Fibroblast of skin of right quadriceps (primary cell): ENCODE results near the gene MSGN1.
"Not testable (repeated sequence)": the region's sequence is repeated elsewhere in the genome, so short reads cannot be mapped to it uniquely, and the experiment has no call there.

Experiments
- DNase-seq: peaks from one replicate; pipeline ENCODE4 v3.0.0-alpha.2; 2013

The MSGN1 gene

DNA sequence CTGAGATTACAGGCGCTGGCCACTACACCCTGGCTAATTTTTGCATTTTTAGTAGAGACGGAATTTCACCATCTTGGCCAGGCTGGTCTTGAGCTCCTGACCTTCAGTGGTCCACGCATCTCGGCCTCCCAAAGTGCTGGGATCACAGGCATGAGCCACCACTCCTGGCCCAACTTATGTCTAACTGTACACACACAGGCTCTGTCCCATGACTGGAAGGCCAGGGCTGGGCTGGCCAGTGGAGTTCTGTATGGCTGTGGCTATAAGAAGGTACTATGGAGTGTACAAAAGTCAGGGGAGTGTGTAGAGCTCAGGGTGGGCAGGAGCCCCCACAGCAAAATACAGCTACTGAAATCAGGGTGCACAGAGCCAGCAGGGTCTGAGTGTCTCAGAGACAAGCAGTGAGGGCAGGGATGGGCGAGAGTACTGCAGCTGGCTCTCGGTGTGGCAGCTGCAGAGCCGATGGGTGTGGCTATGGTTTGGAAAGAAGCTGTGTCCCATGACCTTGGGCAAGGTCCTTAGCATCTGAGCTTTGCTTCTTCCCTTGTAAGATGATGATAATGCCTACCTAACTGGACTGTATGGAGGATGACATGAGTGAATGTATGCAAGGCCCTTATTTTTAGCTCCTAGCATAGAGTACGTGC lies 10.4 kb upstream of the MSGN1 start:
- DNase-seq, result no peak

DNA sequence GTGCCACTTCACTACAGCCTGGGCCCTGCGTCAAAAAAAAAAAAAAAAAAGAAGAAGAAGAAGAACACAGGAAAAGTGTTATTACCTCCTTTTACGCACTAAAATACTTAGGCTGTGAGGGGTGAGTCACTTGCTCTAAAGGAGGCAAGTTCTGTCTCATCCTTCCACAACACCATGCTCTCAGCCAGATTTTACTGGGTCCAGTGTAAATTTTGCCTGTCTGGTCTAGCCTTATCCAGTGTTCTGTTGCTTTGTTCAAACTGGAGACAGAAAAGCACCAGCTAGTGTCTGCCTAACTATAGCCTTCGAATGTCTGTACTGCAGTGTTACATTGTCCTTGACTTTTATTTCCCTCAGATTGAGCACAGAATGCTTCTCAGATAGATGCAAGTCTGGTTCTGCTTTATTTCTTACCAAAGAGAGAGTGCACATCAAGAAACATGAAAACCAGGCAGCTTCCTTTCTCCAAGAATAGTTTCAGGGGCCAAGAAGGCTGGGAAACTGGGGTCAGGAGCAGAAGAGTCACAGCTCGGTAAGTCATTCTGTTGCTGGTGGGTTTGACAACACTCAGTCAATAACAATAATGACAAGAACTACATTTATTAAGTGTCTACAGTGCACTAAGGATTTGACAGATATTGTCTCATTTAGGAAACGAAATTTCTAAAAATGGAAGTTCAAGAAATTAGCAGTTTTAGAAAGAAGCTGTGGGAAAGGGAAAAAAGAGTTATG lies 3.1 kb upstream of the MSGN1 start:
- peak; percentile 54 for DNase-seq

DNA sequence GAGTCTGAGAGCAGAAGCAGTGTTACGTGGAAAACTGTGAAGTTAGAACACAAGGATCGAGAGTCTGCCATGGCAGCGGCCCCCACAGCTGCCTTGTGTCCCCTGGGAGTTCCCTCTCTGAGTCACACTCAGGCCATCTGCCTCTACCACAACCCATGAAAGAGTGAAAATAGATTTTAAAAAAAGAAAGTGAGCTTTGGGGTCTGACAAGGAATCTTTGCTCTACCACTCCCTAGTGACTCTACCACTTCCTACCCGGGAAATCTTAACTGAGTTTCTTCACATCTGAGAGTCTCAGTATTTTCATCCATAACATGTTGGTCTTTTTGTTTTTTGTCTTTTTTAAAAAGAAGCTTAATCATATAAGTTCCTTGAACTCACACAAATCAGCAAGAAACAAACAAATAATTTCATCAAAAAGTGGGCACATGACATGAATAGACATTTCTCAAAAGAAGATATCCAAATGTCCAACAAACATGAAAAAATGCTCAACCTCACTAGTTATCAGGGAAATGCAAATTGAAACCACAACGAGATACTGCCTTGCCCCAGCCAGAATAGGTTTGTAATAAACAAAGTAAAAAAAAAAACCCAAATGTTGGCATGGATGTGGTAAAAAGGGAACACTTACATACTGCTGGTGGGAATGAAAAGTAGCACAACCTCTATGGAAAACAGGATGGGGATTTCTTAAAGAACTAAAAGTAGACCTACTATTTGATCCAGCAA lies 2.4 kb upstream of the MSGN1 start:
- peak; percentile 61 for DNase-seq

DNA sequence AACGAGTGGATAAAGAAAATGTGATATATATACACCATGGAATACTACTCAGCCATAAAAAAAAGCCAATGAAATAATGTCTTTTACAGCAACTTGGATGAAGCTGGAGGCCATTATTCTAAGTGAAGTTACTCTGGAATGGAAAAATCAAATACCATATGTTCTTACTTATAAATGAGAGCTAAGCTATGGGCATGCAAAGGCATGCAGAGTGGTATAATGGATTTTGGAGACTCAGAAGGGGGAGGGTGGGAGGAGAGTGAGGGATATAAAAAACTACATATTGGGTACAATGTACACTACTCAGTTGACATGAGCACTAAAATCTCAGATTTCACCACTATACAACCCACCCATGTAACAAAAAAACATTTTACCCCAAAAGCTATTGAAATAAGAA lies 1.7 kb upstream of the MSGN1 start:
- DNase-seq, result no peak

DNA sequence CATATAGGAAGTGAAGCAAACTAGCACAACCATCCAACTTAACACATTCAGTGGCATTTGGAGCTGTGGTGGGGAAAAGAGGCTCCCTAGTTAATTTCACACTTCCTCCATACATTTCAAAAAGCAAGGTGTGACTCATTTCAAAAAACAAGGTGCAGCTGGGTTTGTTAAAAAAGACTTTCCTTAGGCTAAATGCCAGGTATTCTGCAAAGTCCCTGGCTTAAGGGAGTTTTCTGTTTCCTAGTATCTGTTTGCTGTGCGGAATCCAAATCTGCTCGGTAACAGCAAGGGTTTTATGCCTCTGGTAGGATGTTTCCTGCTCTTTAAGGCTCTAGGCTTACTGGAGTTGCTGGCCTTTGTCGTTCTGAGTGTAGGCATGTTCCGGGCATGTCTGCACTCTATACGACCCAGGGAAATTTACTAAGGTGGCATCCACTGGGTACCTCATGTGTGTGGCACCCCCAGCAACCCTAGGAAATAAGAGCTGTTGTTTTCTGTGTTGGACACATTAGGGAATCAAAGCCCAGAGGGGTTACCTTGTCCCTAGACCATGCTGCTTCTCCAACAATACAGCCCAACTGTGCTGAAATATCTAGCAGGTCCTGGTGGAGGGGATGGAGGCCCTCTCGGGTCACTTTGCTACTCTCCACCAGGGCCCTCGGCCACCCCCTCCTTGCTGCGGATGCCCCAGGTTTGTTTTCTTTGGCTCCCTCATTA lies 634 bp upstream of the MSGN1 start:
- DNase-seq, result no peak

DNA sequence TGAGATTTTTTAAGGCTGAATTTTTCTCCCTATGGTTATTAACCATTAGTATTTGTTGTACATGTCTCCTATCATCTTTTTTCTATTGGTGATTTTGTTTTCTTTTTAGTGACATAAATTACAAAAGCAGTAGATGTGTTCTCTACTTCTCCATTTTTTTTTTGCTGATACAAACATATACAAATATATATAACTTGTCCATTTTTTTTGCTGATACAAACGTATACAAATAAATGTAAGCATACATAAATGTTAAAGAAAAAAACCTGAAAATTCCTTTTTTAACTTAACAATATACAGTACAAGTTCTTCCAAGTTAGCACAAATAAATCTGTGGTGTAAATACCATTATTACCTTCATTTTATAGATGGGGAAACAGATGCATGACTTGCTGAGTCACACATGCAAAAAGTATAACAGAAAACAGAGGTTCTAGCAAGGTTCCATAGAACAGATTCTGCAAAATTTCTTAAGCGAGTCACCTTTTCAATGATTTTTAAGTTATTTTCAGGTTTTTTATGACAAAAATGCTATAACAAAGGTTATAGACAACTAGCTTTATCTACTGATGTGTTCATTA lies 2.1 kb downstream of the MSGN1 start:
- no peak for DNase-seq

DNA sequence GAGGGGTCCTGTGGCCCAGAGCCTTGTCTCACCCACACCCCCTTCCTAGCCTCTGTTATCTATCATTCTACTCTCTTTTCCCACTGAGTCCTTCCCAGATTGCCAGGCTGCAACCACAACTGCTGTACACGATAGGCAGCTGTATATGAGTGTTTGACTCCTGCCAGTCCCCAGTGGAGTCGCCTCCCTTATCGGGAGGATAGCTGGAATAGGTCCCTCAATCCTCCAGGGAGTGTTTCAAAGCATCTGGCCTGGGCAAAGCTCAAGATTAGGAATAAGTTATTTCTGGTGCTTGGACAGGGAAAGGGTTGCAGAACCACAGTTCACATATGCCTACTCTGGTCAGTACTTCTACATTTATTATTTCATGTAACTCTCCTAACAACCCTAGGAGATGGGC lies 4.8 kb downstream of the MSGN1 start:
- no peak for DNase-seq

DNA sequence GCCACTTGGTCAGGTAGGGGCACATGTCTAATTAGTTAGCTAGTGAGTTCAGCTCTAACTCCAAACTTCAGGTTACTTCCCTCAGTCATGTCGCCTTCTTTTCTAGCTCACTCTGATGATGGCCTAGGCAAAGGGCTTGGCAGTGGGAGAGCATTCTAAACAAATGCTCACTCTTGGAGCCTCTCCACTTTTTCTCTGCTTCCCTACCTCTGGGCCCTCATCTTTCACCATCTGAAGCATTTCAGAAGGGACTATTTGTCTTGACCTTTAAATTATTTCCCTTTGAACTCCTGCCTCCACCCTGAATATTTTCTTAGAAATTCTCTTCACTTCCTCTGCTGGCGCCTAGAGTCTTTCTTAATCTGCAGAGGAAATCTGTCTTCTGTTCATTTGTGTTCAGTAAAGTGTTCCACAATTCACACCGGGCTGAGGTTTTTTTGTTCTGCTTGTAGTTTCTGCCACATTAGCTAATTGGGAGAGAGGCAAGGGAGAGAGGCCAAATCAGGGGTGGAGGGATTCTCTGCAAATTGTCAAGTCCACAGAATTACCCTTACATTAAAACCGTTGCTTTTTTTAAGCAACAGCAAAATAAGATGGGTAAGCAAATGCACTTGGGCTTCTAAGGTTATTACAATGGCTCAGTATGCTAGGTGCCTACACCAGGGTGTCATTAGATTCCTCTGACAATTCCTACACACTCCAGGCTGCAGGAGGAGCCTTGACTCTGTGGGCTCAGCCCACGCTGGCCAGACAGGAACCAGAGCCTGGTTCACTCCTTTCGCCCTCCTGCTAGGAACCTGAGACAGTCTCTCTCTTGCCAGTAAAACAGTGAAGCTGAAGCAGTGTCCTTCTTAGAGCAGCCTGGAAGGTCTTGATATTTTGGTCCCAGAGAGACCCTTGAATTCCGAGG lies 5.5 kb downstream of the MSGN1 start:
- DNase-seq, result no peak

DNA sequence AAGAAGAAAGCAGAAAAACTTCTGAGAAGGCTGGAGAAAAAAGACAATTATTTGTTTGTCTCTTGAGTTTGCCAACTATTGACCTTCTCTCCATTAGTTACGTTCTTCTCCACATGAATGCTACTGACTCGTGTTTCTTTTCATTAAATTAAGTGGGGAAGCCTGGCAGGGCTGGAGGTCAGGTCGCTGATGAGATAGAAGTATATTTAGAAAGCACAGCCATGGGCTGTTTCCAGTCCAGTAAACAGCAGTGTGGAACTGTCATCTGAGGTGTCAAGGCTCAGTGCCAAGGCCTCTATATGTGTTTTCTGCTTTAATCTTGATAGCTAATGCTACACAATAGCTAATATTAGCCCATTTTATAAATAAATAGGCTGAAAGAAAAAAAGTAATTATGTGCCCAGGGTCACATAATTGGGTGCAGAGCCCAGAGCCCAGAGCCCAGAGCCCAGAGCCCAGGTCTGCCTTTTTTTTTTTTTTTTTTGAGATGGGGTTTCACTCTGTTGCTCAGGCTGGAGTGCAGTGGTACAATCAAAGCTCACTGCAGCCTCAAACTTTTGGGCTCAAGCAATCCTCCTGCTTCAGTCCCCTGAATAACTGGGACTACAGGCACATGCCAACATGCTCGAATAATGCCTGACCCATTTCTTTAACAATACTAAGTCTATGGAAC lies 6.3 kb downstream of the MSGN1 start:
- DNase-seq, result no peak

DNA sequence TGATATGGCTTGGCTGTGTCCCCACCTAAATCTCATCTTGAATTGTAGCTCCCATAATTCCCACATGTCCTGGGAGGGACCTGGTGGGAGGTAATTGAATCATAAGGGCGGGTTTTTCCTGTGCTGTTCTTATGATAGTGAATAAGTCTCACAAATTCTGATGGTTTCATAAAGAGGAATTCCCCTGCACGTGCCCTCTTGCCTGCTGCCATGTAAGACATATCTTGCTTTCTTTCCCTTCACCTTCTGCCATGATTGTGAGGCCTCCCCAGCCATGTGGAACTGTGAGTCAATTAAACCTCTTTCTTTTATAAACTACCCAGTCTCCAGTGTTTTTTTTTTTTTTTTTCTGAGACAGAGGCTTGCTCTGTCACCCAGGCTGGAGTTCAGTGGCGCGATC lies 7.4 kb downstream of the MSGN1 start:
- not testable (repeated sequence) for DNase-seq

DNA sequence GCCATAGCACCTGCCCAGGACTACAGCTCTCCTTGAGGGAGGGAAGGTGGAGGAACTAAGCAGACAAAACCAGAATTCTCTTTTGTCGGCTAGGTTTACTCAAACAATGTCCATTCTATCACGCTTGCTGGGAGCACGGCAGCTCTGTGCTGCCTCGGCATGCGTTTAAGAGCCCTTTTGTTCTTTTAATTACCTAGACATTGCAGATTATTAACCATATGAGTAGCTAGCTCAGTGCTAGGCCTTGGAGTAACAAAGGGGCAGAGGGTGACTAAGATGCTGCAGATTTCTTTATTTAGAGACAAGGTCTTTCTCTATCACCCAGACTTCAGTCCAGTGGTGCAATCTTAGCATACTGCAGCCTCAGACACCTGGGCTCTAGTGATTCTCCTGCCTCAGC lies 11.1 kb downstream of the MSGN1 start:
- DNase-seq, result no peak

DNA sequence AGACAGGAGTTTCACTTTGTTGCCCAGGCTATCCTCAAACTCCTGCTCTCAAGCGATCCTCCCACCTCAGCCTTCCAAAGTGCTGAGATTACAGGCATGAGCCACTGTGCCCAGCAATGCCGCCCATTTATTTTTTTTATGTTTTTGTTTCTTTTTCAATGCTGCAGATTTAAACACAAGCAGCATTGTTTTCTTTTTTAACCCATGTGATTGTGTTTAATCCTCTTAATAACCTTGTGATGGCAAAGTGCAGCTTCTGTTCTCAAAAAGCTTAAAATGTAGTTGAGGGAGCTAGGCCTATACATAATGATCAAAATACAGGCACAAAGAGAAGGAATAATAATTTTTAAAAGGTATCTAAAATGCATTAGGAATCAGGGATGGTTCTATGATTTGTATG lies 11.5 kb downstream of the MSGN1 start:
- DNase-seq, result no peak

DNA sequence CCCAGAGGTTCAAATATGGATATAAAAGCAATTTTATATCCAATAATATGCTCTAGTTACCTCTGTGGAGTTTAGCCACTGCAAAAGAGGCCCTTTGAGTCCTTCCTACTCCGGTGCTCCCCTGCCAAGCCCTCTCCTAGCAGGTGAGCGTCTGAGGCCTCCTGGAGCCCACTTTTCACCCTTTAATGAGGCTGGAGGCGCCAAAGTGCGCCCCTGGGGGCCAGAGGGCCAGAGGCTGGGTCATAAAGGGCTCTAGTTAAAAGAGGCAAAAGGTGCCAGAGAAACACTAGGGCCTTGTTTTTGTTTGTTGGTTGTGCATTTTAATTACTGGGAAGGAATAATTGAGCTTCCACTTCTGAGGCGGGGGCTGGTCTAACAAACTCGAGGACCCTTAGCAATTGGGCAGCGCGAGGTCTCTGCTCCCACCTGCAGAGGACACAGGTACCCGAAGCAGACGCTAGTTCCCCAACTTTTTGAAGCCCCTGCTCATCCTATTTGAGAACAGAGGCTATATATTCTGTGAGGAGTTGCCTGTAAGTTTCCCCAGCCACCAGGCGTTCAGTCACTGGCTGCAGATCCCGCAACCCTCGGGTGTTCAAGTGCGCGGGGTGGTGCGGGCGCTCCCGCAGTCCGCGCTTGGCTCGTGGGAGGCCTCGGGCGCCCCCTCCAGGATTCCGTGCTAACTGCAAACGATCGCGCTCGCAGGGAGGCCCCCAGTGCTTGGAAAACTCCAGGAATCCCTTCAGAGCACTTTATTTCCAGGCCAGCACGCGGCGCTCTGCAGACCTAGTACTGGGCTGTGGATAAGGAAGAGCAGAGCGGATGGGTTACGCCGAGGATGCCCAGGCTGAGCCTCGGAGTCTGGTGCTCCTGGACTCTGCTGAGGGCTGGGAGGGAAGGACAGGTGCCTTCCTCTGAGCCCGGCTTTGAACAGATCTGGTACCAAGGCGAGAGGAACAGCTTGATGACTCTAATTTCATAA lies 14.1 kb downstream of the MSGN1 start:
- DNase-seq, result peak; percentile 76

DNA sequence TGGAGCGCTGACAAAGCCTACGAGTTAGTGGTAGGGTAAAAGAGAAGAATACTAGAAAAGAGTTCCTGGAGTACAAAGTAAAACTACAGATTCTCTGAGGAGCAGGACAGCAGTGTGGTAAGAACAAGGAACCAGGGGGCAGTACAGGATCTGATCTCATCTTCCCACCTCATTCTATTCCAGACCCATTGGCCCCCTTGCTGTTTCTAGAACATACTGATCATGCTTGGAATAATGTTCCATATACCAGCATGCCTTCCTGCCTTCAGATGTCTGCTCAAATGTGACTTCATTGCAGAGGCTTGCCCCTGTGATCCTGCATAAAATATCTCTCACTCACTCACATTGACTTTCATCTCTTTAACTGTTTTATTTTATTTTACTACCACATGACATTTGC lies 19.3 kb downstream of the MSGN1 start:
- no peak for DNase-seq

DNA sequence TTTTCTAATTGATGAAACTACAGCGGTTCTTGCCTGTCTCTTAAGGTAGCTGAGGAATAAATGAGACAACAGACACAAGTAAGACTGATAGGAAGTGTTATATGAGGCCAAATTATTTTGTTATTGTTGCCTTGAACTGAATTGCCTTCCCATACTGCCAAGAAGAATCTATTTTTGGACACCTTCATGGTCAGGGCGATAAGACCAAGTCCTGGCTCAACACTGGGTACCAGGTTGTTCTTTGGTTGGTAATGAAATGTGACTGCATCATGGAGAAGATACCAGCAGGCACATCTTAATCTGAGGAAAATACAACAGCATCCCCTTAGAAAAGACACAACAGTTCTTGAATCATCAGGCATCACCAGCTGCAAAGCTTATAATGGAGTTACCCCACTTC lies 23.7 kb downstream of the MSGN1 start:
- no peak for DNase-seq

DNA sequence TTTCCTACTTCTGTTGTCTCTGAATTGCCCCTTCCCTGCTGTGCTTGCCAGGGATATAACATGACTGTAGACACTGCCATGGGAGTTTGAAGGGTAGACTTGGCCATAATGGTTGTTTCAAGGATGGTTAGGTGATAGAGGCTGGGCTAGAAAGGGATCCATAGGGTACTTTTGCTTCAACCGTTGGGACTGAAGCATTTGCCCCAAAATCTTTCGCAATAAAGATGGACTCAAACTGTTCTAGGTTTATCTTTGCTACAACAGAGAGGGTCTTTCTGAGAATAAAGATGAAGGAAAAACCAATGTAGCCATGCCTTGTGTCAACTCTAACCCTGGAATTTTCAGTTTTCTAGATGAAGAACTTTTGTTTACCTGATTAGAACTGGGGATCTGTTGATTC lies 27.2 kb downstream of the MSGN1 start:
- DNase-seq, result no peak

DNA sequence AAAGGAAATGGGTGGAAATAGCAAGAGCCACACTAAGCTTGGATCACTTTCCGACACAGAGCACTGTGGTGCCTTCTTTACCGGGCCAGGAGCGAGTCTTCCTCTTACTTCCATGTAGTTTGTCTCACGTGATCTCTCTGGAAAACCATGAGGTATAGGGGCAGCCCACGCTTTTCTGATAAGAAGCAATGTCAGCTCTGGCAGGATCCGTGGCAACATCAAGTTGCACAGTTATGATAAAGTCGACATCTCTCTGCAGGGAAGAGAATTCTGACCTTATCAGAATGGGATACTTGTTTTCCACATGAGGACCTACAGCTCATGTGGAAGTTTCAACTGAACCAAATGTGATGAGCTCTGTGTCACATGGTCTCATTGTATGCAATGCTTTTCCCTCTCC lies 29.5 kb downstream of the MSGN1 start:
- DNase-seq, result no peak

DNA sequence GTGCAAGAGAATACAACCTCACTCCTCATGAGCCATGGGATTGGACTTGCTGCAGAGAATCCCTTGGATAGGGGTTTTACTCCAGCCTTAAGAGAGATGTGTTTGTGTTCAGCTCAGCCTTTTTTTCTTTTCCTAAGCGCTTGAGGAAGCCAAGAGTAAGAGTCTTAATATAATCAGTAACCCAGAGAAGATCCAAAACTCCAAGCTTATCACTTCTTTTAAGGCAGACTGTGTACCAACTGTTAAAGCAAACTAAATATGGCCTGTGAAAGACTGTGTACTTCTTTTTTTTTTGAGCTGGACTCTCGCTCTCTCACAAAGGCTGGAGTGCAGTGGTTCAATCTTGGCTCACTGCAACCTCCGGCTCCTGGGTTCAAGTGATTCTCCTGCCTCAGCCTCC lies 30.4 kb downstream of the MSGN1 start:
- DNase-seq, result no peak

DNA sequence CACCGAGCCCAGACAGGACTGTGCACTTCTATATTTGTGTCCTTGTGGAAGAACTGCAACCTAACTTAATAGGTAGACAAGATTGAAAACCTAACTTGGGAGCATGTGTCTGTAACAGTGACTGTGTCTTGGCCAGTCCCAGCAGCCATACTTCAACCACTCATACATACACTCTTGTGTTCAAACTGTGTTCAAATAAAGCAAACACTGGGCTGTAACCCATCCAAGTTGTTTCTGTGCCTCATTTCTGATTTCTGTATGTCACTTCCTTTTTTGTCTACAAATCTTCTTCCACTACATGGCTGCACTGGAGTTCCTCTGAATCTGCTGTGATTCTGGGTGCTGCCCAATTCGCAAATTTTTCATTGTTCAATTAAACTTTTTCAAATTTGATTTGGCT lies 31.0 kb downstream of the MSGN1 start:
- DNase-seq, result no peak

DNA sequence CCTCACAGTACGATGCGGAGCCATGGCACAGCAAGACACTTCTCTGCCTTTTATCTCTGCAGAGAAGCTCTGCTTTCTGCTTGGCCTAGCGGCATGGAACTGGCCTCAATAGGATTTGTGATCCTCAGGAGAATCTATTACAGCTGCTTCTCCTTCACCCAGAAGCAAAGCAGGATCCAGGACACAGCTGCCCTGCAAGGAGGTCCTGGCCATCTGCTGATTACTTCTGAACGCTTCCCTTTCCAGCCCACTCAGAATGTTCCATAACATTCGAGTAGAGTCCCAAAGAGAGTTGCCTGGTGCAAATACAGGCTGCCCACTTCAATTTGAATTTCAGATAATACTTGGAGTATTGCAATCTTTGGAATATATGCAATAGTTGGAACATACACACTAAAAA lies 33.0 kb downstream of the MSGN1 start:
- no peak for DNase-seq
